Measurements from ENCODE around the gene DDX39B. TPM values are rescaled to one million over a fixed set of nuclear protein-coding genes. Genes with fewer than 3 reads are reported as not detected.

The DDX39B gene
- polyA plus RNA-seq: 76.0 and 88.5 TPM in 2 replicates

GRCh38 chr6:31541658-31542521, at the start of gene DDX39B:
TSS of gene DDX39B (minus strand) at chr6:31542003. CDS start at chr6:31540532, 1,471 bp downstream.

DNA sequence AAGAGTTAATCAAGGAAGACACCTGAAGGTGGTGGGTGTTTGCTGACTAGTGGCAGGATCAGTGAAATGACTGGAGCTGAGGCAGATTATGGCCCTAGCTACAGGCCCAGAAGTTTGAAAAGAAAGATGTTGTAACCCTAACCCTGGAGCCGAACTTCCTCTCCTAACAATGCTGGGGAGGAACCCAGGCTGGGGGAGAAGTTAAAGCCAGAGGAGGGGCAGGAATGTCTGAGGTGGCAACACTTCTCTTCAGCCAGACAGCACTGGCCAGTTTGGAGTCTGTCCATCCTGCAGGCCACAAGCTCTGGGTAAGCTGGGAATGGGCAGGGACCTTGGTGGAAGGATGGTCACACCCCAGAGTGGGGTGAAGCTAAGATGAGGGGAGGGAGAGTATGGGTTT, 44.2 kb upstream of the DDX39B start, which contains the start of gene LST1:
Gene LST1, plus strand, starts transcription at position 270 of the 400 bp plus-strand sequence. CDS start 1,023 bp downstream, outside the sequence.

DNA sequence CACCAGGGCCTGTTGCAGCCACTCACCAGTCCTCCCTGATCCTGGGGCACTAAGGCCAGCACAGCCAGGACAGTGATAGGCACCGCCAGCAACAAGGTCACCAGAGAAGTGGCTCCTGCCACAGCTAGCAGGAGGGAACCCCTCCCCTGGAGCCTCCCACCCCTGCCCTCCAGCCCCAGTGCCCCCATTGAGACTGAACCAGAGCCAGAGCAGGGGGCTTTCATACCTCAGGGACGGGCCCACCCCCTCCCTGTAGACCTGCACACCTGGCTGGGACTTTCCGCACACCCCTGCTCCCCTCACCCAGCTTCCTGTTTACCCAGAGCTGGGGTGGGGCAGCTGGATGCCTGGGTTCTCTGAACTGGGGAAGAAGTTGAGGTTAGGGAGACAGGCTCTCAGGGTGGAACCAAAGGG, 40.4 kb upstream of the DDX39B start, which contains the start of gene LTB:
Gene LTB, minus strand, starts transcription at position 195 of the 414 bp plus-strand sequence. Its CDS starts 7 bp downstream, at position 188.

GRCh38 chr6:31575335-31575901, 33.6 kb upstream of the DDX39B start, which contains the start of gene TNF:
TSS of gene TNF (plus strand) at chr6:31575565. CDS start at chr6:31575742, 177 bp downstream.

GRCh38 chr6:31572041-31572911, 30.5 kb upstream of the DDX39B start, which contains the start of gene LTA:
TSS of gene LTA (plus strand) at chr6:31572289. CDS start at chr6:31572743, 454 bp downstream.

GRCh38 chr6:31546958-31547726, 5.3 kb upstream of the DDX39B start, which contains the start of gene NFKBIL1:
TSS of gene NFKBIL1 (plus strand) at chr6:31547608. CDS start at chr6:31547695, 87 bp downstream.

GRCh38 chr6:31546339-31546957, 4.6 kb upstream of the DDX39B start, which contains the start of gene ATP6V1G2:
TSS of gene ATP6V1G2 (minus strand) at chr6:31546608. CDS start at chr6:31546559, 49 bp downstream.

DNA sequence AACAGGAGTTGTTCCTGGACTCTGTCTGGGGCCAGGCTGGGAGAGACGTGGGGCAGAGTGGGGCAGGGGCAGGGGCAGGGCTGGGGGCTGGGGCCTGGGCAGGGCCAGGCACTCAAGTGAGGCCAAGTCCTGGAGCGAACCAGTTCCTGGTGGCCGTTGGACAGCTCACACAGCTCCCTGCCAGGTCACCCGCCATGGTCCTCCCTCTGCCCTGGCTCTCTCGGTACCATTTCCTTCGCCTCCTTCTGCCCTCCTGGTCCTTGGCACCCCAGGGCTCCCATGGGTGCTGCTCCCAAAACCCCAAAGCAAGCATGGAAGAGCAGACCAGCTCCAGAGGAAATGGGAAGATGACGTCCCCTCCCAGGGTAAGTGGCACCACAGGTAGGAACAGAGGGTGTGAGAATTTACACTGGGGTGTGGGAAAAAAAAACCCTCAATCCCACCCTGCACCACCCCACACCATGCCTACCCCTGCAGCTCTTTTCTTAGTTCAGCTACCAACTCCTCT, 12.9 kb downstream of the DDX39B start, which contains the start of gene MCCD1:
Gene MCCD1, plus strand, starts transcription at position 142 of the 508 bp plus-strand sequence. Its CDS starts 53 bp downstream, at position 195.

DNA sequence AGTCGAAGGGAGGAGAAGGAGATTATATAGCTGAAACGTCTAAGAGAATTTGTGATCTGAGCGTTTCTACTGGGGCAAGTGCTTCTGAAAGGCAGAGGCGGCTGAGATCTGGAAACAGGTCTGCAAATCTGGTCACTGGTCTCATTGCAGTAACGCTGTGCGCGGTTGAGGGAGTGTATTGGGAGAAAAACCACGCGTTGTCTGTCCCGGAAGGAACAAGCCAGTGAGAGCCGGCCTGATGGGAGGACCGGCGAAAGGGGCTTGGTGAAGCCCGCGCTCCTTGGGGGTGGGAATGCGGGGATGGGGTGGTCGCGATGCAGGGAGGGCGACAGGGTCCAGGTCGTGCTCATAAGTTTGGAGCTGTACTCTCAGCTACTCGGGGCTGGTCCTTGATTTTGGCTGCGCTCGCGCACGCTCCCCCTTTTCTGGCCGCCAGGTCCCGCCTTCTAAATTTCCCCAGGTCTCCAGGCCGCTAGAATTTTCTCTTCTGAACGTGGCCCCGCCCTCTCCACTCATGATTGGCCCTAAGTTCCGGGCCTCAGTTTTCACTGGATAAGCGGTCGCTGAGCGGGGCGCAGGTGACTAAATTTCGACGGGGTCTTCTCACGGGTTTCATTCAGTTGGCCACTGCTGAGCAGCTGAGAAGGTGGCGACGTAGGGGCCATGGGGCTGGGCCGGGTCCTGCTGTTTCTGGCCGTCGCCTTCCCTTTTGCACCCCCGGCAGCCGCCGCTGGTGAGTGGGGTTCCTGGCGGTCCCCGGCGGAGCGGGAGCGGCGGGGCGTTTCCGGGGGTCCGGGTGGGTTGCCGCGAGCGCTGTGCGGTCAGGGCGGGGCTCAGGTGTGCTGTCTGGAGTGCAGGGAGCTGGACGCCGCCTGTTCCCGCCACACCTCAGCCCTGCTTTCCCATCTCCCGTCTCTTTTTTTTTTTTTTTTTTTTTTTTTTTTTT, 44.0 kb downstream of the DDX39B start, which contains the start of gene MICB:
Gene MICB, plus strand, starts transcription at position 615 of the 946 bp plus-strand sequence. Its CDS starts 49 bp downstream, at position 664.

Other genes with a start within 250 kb of the DDX39B start
- gene HLA-B, start 184.8 kb downstream of the DDX39B start, polyA plus RNA-seq: 164 and 256 TPM in 2 replicates
- 0.32 TPM in 1 of 2 replicates, not detected in the other for gene MICA, start 138.4 kb downstream of the DDX39B start, polyA plus RNA-seq
- gene MICB, start 43.9 kb downstream of the DDX39B start, polyA plus RNA-seq: not detected in 2 replicates
- gene MCCD1, start 13.0 kb downstream of the DDX39B start, polyA plus RNA-seq: not detected in 2 replicates
- gene ATP6V1G2, start 4.6 kb upstream of the DDX39B start, polyA plus RNA-seq: 154 and 211 TPM in 2 replicates
- gene NFKBIL1, start 5.6 kb upstream of the DDX39B start, polyA plus RNA-seq: 0.62 and 0.75 TPM in 2 replicates
- not detected in 2 replicates for gene LTA, start 30.3 kb upstream of the DDX39B start, polyA plus RNA-seq
- gene TNF, start 33.6 kb upstream of the DDX39B start, polyA plus RNA-seq: not detected in 2 replicates
- not detected in 2 replicates for gene LTB, start 40.4 kb upstream of the DDX39B start, polyA plus RNA-seq
- not detected in 2 replicates for gene LST1, start 44.3 kb upstream of the DDX39B start, polyA plus RNA-seq
- gene NCR3, start 51.0 kb upstream of the DDX39B start, polyA plus RNA-seq: not detected in 2 replicates
- 2.7 TPM in 1 of 2 replicates, not detected in the other for gene AIF1, start 73.2 kb upstream of the DDX39B start, polyA plus RNA-seq
- 3.7 and 3.8 TPM in 2 replicates for gene PRRC2A, start 78.7 kb upstream of the DDX39B start, polyA plus RNA-seq
- gene BAG6, start 110.7 kb upstream of the DDX39B start, polyA plus RNA-seq: 16.0 and 30.8 TPM in 2 replicates
- gene APOM, start 113.9 kb upstream of the DDX39B start, polyA plus RNA-seq: 1.8 and 2.4 TPM in 2 replicates
- gene C6orf47, start 118.8 kb upstream of the DDX39B start, polyA plus RNA-seq: 0.39 and 1.3 TPM in 2 replicates
- 3.1 and 4.2 TPM in 2 replicates for gene GPANK1, start 123.0 kb upstream of the DDX39B start, polyA plus RNA-seq
- gene CSNK2B, start 124.1 kb upstream of the DDX39B start, polyA plus RNA-seq: 299 and 301 TPM in 2 replicates
- 0.24 and 1.8 TPM in 2 replicates for gene LY6G5B, start 128.0 kb upstream of the DDX39B start, polyA plus RNA-seq
- gene LY6G5C, start 139.1 kb upstream of the DDX39B start, polyA plus RNA-seq: 0.29 and 2.4 TPM in 2 replicates
- 67.3 and 71.0 TPM in 2 replicates for gene ABHD16A, start 161.3 kb upstream of the DDX39B start, polyA plus RNA-seq
- not detected in 2 replicates for gene LY6G6F, start 164.9 kb upstream of the DDX39B start, polyA plus RNA-seq
- gene LY6G6D, start 173.3 kb upstream of the DDX39B start, polyA plus RNA-seq: not detected in 2 replicates
- gene LY6G6C, start 179.7 kb upstream of the DDX39B start, polyA plus RNA-seq: not detected in 2 replicates
- not detected in 2 replicates for gene MPIG6B, start 181.4 kb upstream of the DDX39B start, polyA plus RNA-seq
- 2.6 and 7.7 TPM in 2 replicates for gene DDAH2, start 187.3 kb upstream of the DDX39B start, polyA plus RNA-seq
- gene CLIC1, start 194.5 kb upstream of the DDX39B start, polyA plus RNA-seq: 1.2 and 1.3 TPM in 2 replicates
- not detected in 2 replicates for gene MSH5, start 198.0 kb upstream of the DDX39B start, polyA plus RNA-seq
- not detected in 2 replicates for gene SAPCD1, start 220.7 kb upstream of the DDX39B start, polyA plus RNA-seq
- 3.1 TPM in 1 of 2 replicates, not detected in the other for gene VWA7, start 235.3 kb upstream of the DDX39B start, polyA plus RNA-seq

All from Purkinje cell (primary cell).